Cardiac muscle cell (in vitro differentiated cells and primary cell): ENCODE data around the gene LRIG1. TPM values are rescaled to one million over a fixed set of nuclear protein-coding genes. Genes with fewer than 3 reads are reported as not detected.

Source experiments
- DNase-seq, 2 donors: peaks; one replicate each; pipeline versions ENCODE4 v3.0.0 to v3.0.0-alpha.2; 2010 to 2017; ENCODE audit warnings: low read depth in 1 of 2, low spot score in 1 of 2
- H3K27ac ChIP-seq: fragments of 200-600 bp; sonication (generic); 2 replicates; pipeline ENCODE4 v1.5.1; 2016
- H3K27me3 ChIP-seq: fragments of 200-600 bp; sonication (generic); 2 replicates; pipeline ENCODE4 v1.6.0; 2016; ENCODE audit warnings: control low read depth
- H3K36me3 ChIP-seq: fragments of 200-600 bp; sonication (generic); 2 replicates; pipeline ENCODE4 v1.5.1; 2016; ENCODE audit warnings: control low read depth
- H3K4me1 ChIP-seq: fragments of 200-600 bp; sonication (generic); 2 replicates; pipeline ENCODE4 v1.8.1; 2017; ENCODE audit warnings: low read depth, mild to moderate bottlenecking, mixed run types
- H3K4me3 ChIP-seq: fragments of 200-600 bp; sonication (generic); 2 replicates; pipeline ENCODE4 v1.5.1; 2016; ENCODE audit warnings: mild to moderate bottlenecking
- H3K9me3 ChIP-seq: fragments of 200-600 bp; sonication (generic); 2 replicates; pipeline ENCODE4 v1.5.1; 2017; ENCODE audit warnings: low read depth, mild to moderate bottlenecking, control low read depth
- polyA plus RNA-seq: library from polyadenylated mRNA; unstranded; fragments of >200 nt; fragmentation: Nextera tagmentation; extraction: Ambion mirVana; gene quantifications from 2 replicates; pipeline ENCODE4 v1.2.1, GENCODE V29; 2016
- total RNA-seq: library from RNA; depleted of rRNA; stranded (reverse); fragments of >200 nt; gene quantifications from 2 replicates; pipeline ENCODE4 v1.2.3, GENCODE V29; 2016
- TF ChIP-seq, protein P1 (sequence below): IDR thresholded peaks from 2 replicates; pipeline ENCODE4 v1.5.1; 2012; ENCODE audit warnings: low read depth, mild to moderate bottlenecking, low read length

The LRIG1 gene
- total and polyA plus RNA-seq, 2 experiments from 2014 or later, result 27.8 to 51.1 TPM

DNA sequence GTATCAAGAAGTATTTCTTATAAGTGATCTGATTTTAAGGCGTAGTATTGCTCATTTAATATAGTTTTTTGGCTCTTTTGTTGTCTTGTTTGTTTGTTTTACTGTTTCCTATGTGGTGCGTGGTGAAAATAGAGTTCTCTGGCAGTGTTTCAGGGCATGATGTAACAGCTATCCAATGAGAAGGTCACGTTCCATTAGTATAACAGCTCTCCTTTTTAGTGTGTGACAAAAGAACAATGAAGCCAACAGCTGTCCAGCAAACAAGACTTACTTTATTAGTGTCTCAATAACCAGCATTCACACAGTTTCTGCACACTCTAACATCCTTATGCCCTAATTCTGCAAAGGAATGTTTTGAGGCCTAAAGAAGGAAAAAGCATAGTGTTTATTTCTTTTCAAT is 152.1 kb downstream of the LRIG1 start:
- Histone ChIP-seq H3K4me1 (no peaks in the 10 kb centered on the region), H3K9me3 (no peaks in the 10 kb centered on the region), H3K4me3 (no peak overlapping the region), H3K27ac (no peak overlapping the region), H3K36me3 (no peaks in the 10 kb centered on the region), H3K27me3 (no peaks in the 10 kb centered on the region)
- TF ChIP-seq, protein P1, sequence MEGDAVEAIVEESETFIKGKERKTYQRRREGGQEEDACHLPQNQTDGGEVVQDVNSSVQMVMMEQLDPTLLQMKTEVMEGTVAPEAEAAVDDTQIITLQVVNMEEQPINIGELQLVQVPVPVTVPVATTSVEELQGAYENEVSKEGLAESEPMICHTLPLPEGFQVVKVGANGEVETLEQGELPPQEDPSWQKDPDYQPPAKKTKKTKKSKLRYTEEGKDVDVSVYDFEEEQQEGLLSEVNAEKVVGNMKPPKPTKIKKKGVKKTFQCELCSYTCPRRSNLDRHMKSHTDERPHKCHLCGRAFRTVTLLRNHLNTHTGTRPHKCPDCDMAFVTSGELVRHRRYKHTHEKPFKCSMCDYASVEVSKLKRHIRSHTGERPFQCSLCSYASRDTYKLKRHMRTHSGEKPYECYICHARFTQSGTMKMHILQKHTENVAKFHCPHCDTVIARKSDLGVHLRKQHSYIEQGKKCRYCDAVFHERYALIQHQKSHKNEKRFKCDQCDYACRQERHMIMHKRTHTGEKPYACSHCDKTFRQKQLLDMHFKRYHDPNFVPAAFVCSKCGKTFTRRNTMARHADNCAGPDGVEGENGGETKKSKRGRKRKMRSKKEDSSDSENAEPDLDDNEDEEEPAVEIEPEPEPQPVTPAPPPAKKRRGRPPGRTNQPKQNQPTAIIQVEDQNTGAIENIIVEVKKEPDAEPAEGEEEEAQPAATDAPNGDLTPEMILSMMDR, result no peak
- DNase-seq, result peak in 1 of 2 donors; percentile 29

DNA sequence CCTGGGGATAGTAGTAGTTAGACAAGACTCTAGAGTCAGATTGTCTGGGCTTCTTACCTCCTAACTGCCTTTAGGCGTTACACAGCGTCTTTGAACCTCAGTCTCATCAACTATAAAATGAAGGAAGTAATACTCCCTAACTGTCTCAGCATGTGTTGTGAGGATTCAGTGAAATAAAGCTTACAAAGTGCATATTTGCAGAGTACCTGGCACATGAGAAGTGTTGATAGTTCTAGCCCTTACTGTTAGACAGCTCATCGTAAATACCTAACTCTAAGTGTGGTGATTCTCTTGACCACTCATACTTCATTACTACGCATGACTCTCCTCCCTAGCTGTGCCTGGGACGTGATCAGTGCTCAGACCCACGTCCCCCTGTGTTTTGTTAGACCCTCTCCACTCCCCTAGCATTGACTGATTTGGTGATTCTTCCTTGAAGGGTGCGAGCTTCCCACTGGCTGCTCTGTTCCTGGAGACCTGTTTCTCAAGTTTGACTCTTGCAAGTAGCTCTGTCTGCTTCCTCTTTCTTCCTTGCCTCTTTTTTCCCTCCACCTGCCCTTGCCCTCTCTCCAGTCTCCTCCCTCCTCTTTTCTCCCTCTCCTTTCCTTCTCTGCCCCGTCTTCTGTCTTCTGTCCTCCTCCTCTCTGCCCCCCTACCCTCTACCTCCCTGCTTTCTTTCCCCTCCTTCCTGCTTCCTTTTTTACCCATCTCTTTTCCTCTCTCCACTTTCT is 155.8 kb downstream of the LRIG1 start:
- no peak overlapping the region for H3K4me3 ChIP-seq
- no peak for DNase-seq
- no peak overlapping the region for H3K27ac ChIP-seq
- TF ChIP-seq, protein P1, result no peak
- no peaks in the 10 kb centered on the region for H3K36me3 ChIP-seq
- no peaks in the 10 kb centered on the region for H3K27me3 ChIP-seq
- no peaks in the 10 kb centered on the region for H3K4me1 ChIP-seq
- H3K9me3 ChIP-seq, result peaks cover 2% of the 10 kb centered on the region

DNA sequence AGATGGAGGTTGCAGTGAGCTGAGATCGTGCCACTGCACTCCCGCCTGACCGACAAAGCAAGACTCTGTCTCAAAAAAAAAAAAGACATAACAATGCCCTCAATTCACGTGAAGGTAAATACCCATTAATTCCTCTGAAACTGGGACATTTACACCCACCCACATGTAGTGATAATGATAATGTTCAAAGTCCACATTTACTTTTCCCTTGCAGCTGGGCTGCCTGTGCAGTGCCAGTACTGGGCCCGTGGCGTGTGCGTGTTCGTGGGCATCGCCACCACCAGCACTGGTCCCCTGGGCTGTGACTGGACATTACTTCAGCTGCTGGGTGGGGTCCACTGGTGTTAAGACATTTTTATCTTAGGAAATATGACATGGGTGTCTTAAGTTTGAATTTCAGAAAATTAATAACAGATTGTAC is 156.4 kb downstream of the LRIG1 start:
- Histone ChIP-seq H3K4me1 (no peaks in the 10 kb centered on the region), H3K9me3 (peaks cover 2% of the 10 kb centered on the region), H3K4me3 (no peak overlapping the region), H3K27ac (no peak overlapping the region), H3K27me3 (no peaks in the 10 kb centered on the region), H3K36me3 (no peaks in the 10 kb centered on the region)
- TF ChIP-seq, protein P1, result no peak
- no peak for DNase-seq

DNA sequence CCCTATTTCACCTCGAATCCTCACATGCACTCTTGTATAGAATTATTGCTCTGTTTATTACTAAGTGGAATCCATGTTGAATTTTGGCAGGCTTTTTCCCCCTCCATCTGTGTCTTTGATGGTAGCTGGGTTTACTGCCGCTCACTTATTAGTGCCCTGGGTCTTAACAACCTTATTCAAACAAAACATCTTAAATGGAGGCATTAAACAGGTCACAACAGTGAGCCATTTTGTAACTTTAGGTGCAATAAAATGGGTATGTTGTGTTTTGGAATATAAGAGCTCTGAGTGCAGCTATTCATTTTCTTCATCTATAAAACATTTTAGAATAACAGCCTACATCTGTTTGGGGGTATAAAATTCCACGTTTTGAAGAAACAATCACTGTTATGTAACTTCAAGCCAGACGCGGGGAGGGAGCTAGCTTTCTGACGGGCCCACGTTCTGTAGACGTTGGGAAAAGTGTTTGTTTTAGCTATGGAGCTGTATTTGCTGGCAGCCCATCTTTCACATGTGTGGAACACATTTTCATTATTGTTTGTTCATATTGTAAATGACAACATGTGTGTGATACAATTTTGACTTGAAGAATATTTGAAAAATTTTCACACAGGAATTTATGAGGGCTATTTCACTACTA is 158.0 kb downstream of the LRIG1 start:
- no peak overlapping the region for H3K27ac ChIP-seq
- no peaks in the 10 kb centered on the region for H3K4me1 ChIP-seq
- H3K27me3 ChIP-seq, result no peaks in the 10 kb centered on the region

DNA sequence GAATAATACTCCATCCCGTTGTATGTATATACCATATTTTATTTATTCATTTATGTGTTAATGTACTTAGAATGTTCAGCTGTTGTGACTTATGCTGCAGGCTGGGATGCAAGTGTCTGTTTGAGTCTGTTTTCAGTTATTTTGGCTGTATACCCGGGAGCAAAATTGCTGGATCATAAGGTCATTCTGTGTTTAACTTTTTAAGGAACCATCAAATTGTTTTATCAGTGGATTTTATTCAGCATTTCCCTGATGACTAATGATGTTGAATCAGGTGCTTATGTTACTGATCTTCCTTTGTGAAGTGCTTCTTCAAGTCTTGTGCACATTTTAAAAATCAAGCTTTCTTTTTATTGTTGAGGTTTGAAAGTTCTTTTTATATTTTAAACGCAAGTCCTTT is 161.9 kb downstream of the LRIG1 start:
- Histone ChIP-seq H3K9me3 (peaks cover 2% of the 10 kb centered on the region), H3K36me3 (no peaks in the 10 kb centered on the region), H3K4me3 (no peak overlapping the region), H3K27ac (no peak overlapping the region), H3K4me1 (no peaks in the 10 kb centered on the region), H3K27me3 (no peaks in the 10 kb centered on the region)
- TF ChIP-seq, protein P1, result no peak
- peak in 1 of 2 donors; percentile 5 for DNase-seq

More for the DNA sequence above, 158.0 kb downstream of the LRIG1 start:
- TF ChIP-seq, protein P1, result no peak
- Histone ChIP-seq H3K4me3 (no peak overlapping the region), H3K36me3 (no peaks in the 10 kb centered on the region), H3K9me3 (peaks cover 2% of the 10 kb centered on the region)
- DNase-seq, result no peak
